Astrocyte (in vitro differentiated cells and primary cell): Measurements from ENCODE around the gene CTDSPL.

Experiments
- EZH2 ChIP-seq: IDR thresholded peaks from 2 replicates; pipeline ENCODE4 v1.6.1; 2012; ENCODE audit warnings: mild to moderate bottlenecking, low read length, inconsistent platforms; ENCODE audit not compliant: insufficient read depth
- TF ChIP-seq, protein P1 (sequence below): IDR thresholded peaks from 2 replicates; pipeline ENCODE4 v1.5.1; 2011; ENCODE audit warnings: low read depth, mild to moderate bottlenecking, inconsistent platforms, low read length, moderate library complexity; ENCODE audit not compliant: insufficient read depth

- TF ChIP-seq, protein P1, sequence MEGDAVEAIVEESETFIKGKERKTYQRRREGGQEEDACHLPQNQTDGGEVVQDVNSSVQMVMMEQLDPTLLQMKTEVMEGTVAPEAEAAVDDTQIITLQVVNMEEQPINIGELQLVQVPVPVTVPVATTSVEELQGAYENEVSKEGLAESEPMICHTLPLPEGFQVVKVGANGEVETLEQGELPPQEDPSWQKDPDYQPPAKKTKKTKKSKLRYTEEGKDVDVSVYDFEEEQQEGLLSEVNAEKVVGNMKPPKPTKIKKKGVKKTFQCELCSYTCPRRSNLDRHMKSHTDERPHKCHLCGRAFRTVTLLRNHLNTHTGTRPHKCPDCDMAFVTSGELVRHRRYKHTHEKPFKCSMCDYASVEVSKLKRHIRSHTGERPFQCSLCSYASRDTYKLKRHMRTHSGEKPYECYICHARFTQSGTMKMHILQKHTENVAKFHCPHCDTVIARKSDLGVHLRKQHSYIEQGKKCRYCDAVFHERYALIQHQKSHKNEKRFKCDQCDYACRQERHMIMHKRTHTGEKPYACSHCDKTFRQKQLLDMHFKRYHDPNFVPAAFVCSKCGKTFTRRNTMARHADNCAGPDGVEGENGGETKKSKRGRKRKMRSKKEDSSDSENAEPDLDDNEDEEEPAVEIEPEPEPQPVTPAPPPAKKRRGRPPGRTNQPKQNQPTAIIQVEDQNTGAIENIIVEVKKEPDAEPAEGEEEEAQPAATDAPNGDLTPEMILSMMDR, result no peak
- TF ChIP-seq EZH2, result no peak
Observed at GRCh38 chr3:37907371-37907770, 45.7 kb downstream of the CTDSPL start.
